GM18520 (cell line): ENCODE data around the gene KLC4.
"Not testable (repeated sequence)": the region's sequence is repeated elsewhere in the genome, so short reads cannot be mapped to it uniquely, and the experiment has no call there.

ENCODE experiments used
- ATAC-seq: cut with Tn5 transposase; IDR thresholded peaks from one replicate; pipeline ENCODE4 v1.9.1; 2021; ENCODE audit not compliant: unreplicated experiment

KLC4 gene

GRCh38 chr6:43060755-43061633, 1.6 kb downstream of the KLC4 start:
- no peak for ATAC-seq

- ATAC-seq, result no peak
Measured at GRCh38 chr6:43061861-43062260, 2.4 kb downstream of the KLC4 start.

GRCh38 chr6:43062818-43063217, 3.4 kb downstream of the KLC4 start:
- ATAC-seq, result no peak

DNA sequence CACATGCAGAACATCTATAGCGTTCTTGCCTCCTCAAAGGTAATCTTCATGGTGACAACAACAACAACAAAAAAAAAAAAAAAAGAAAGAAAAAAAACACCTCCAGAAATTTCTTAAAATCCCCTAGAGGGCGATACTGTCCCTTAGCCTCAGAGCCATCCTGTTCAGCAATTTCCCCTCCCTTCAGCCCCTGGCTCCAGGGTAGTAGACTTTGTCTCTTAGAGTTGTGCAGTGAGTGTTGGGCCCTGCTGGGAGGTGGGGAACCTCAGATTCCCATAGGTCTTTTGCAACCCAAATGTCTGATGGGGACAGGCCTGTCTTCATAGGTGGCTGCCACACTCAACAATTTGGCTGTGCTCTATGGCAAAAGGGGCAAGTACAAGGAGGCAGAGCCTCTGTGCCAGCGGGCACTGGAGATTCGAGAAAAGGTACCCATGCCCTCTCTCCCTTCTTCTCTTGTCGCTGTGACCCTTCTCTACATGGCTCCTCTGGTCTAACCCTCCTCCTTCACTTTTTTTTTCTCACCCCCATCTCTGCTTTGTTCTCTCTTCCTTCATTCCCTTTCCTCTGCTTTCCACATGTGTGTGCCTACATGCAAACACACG, 10.7 kb downstream of the KLC4 start:
- ATAC-seq, result no peak

GRCh38 chr6:43074847-43075669, 15.6 kb downstream of the KLC4 start:
- no peak for ATAC-seq

- no peak for ATAC-seq
Measured at GRCh38 chr6:43075670-43076463, 16.4 kb downstream of the KLC4 start, which contains the start of gene PTK7. TSS of gene PTK7 (plus strand) at chr6:43076314. CDS start at chr6:43076489, 175 bp downstream.

GRCh38 chr6:43076464-43077332, 17.3 kb downstream of the KLC4 start:
- no peak for ATAC-seq

DNA sequence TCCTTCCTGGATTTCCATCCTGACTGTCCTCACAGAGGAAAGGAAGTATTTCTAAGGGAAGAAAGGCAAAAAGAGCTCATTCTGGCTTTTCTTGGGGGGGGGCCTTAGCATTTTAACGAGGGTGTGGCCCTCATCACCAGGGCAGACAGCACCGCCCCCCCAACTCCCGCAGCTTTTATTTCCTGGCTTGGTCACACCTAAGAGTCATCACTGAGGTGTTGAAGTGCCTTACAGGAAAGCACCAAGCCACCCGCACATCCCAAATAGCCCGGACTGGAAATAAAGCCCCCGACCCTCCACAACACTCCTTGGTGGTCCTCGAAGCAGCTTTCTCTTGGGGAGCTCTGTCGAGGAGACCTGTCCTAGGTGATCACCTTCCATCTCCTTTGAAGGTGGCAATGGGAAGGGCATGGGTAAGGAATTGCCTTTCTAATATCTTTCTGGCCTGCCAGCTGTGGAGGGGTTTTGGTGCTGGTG, 17.9 kb downstream of the KLC4 start:
- ATAC-seq, result no peak

DNA sequence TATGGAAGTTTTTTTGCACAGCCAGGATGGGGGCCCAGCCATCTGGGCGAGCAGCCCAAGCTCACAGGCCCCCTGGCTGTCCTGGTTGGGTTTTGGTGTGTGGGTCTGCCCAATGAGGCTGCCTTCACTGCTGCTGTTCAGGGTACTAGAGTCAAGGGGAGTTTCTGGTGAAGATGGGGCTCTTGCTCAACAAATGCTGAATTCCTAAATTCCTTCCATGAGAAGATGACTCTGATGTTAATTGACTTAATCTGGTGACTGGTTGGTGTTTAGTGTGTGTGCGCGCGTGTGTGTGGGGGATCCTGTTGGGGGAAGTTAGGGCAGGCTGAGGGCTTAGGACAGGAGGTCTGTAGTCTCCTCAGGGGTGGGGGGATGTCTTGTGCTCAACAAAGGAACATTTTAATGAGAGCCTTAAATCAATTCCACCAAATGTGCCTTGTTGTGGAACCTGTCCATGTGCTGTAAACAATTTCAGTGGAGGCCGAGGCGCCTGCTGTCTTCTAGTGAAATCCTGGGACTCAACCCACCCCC, 18.6 kb downstream of the KLC4 start:
- ATAC-seq, result no peak

DNA sequence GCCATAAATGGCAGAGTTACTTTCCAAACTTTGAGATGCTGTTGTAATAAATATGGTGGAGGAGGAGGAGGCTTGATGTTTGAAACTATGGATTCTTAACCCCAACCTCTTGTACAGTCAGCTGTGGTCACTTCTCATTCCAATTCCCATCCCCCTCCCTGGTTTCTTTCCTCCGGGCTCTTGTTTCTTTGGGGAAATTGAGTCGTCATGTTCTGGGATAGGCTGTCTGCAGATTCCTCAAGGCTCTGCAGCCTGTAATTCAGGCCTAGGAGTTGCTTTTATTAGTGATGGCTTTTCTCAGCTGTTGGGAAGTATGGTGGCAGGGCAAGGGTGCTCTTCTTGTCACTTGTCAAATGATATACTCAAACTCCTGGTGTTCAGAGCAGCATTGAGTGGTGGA, 19.3 kb downstream of the KLC4 start:
- ATAC-seq, result no peak

DNA sequence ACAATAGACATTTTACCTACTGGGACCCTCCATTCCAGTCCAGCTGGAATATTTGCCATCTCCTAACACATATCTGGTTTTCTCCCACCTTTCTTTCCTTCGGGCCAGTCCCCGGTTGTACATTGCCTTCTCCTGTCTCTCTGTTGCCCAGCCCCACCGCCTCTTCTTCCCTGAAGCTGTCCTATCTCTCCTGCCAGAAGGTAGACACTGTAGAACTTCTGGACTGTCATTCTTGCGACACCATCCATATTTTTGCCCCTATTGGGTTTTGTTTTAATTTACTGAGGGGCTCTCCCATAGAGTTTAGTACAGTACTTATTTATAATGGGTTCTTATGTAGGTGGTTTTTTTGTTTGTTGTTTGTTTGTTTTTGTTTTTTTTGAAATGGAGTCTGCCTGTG, 21.6 kb downstream of the KLC4 start:
- ATAC-seq, result no peak

- ATAC-seq, result not testable (repeated sequence)
Measured at GRCh38 chr6:43081922-43082321, 22.5 kb downstream of the KLC4 start.

DNA sequence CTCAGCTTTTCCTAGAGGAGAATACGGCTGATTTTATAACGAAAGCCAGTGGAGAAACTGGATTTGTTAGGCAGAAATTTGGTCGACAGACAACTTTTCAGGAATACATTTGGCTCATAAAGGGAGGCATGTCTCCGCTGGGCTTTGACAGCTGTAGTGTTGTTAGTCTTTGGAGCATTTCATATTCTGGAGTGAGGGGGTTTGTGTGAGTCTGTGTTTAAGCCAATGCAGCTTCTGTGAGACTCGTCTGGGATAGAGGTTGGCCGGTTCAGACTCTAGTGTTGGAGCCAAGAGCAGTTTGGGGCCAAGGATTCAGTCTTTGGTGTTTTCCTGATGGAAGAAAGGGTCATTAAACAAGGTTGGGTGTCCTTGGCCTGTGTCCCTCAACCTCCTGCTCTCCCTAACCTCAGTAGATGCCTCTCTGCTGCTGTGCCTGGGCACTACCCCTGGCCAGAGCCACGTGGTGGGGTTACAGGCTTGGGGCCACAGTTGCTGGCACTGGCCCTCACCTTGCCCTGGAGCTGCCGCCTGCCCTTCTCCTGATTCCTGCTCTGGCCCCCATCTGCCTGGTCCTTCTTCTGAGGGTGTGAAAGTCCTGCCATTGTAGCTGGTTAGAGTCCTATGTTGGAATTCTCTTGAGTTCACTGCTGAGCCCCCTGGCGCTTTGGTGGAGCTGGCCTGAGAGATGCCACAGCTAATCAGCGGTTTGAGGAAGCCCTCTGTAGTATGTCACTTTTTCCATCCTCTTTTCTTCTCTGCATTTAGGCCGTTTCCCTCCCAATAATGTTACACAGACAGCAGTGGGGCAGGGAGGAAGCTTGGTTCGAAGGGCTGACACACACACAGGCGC, 23.6 kb downstream of the KLC4 start:
- ATAC-seq, result no peak

GRCh38 chr6:43086022-43086658, 26.7 kb downstream of the KLC4 start:
- ATAC-seq, result no peak

DNA sequence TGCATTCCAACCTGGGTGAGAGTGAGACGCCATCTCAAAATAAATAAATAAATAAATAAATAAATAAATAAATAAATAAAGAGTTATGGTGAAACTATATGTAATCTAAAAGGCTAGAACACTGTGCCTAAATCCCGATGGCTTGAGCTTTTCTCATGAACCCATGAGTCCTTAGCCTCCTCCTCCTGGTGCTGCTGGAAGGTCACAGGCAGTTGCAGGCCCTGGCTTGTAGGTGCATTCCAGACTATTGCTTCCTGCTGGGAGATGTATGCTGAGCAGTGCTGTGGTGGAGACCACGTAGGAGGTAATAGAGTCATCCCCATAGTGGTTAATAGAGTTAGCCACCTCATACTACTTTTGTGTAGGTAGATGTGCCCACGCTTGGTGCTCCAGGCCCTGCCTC, 29.2 kb downstream of the KLC4 start:
- ATAC-seq, result no peak

GRCh38 chr6:43089467-43089866, 30.0 kb downstream of the KLC4 start:
- no peak for ATAC-seq

DNA sequence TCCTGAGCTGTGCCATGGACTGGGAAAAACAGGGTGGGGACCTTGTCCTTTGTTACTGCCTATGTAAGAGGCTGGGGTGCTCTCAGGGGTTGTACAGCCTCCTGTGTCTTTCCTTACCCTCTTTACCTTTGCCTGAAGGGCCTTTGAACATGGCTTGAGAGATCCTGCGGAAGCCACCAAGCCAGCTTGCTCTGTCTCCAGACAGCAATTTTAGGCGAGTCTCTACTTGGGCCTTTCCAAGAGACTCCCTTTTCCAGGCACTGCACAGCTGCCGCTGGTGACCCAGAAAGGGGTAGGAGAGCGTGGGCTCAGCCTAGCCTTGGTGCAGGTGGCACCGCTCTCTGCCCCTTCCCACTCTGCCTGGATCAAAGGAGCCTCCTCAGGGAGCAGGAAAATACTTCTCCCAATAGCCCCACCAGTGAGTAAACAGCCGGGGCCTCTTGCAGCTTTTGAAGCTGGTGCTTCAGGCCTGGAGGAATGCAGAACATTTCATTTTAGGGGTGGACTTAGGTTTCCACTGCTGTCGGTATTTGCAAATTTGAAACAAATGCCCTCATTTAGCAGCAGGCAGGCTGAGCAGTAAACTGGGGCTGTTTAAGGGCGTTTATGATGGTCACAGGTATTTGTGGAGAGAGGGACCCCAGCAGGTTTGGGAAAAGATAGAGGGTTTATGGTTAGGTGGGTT, 30.6 kb downstream of the KLC4 start:
- no peak for ATAC-seq
